PC-9 (cell line): ENCODE data around the gene STX2. TPM values are rescaled to one million over a fixed set of nuclear protein-coding genes. Genes with fewer than 3 reads are reported as not detected.

Source experiments
- BruUV-seq: library from RNA; stranded (reverse); fragments of 400-500 nt; replicated peaks from 2 replicates; lab custom pipeline; 2021; lab: Mats Ljungman, UMichigan
- CTCF ChIA-PET: fragments of 300-600 bp; sonication (Branson Sonifier 250); formaldehyde crosslinking; loops from one replicate; lab custom pipeline; 2022; ENCODE audit warnings: antibody characterized with exemption; lab: Charles Lee
- POLR2A ChIA-PET: fragments of 300-600 bp; sonication (Branson Sonifier 250); formaldehyde crosslinking; loops from one replicate; lab custom pipeline; 2022; ENCODE audit warnings: antibody characterized with exemption; ENCODE audit not compliant: unreplicated experiment; lab: Charles Lee
- DNase-seq, 2 experiments: peaks; one replicate each; pipeline versions ENCODE4 v3.0.0 to v3.0.0-alpha.2; 2015 to 2022; ENCODE audit warnings: mixed read lengths in 1 of 2
- H2AFZ ChIP-seq: fragments of 200-600 bp; sonication (generic); 2 replicates; pipeline ENCODE4 v1.8.1; 2017; ENCODE audit warnings: antibody characterized with exemption
- H3F3A ChIP-seq: fragments of 200-600 bp; sonication (generic); 2 replicates; pipeline ENCODE4 v1.8.1; 2017; ENCODE audit warnings: antibody characterized with exemption, mild to moderate bottlenecking, low read depth; ENCODE audit not compliant: insufficient read depth
- H3K27ac ChIP-seq: fragments of 200-600 bp; sonication (generic); 2 replicates; pipeline ENCODE4 v1.6.1; 2016; ENCODE audit warnings: mixed run types
- H3K27me3 ChIP-seq: fragments of 200-600 bp; sonication (generic); 2 replicates; pipeline ENCODE4 v1.6.1; 2016; ENCODE audit warnings: low read depth, mixed run types; ENCODE audit not compliant: insufficient read depth
- H3K36me3 ChIP-seq: fragments of 200-600 bp; sonication (generic); 2 replicates; pipeline ENCODE4 v1.6.1; 2016; ENCODE audit warnings: low read depth, mixed run types
- H3K4me1 ChIP-seq: fragments of 200-600 bp; sonication (generic); replicated peaks from 2 replicates; pipeline ENCODE4 v1.6.1; 2016; ENCODE audit warnings: mixed run types; ENCODE audit not compliant: insufficient read depth
- H3K4me2 ChIP-seq: fragments of 200-600 bp; sonication (generic); 2 replicates; pipeline ENCODE4 v1.6.1; 2017; ENCODE audit warnings: mixed run types
- H3K4me3 ChIP-seq: fragments of 200-600 bp; sonication (generic); 2 replicates; pipeline ENCODE4 v1.6.1; 2016; ENCODE audit warnings: mixed run types
- H3K79me2 ChIP-seq: fragments of 200-600 bp; sonication (generic); 2 replicates; pipeline ENCODE4 v1.6.1; 2017; ENCODE audit warnings: low read depth, mixed run types
- H3K9me2 ChIP-seq: fragments of 200-600 bp; sonication (generic); 2 replicates; pipeline ENCODE4 v1.8.1; 2017; ENCODE audit warnings: mild to moderate bottlenecking; ENCODE audit not compliant: insufficient read depth
- H3K9me3 ChIP-seq: fragments of 200-600 bp; sonication (generic); 2 replicates; pipeline ENCODE4 v1.8.1; 2016; ENCODE audit warnings: low read depth; ENCODE audit not compliant: insufficient read depth
- H4K20me1 ChIP-seq: fragments of 200-600 bp; sonication (generic); 2 replicates; pipeline ENCODE4 v1.8.1; 2017; ENCODE audit not compliant: insufficient read depth
- EZH2 ChIP-seq: fragments of 200-600 bp; sonication (generic); IDR thresholded peaks from 2 replicates; pipeline ENCODE4 v1.8.0; 2017; ENCODE audit warnings: antibody characterized with exemption, low read depth
- intact Hi-C: fragments of 100-400 bp; cut with micrococcal nuclease; formaldehyde crosslinking; loops from one replicate; pipeline ENCODE4 v1.10.0; 2022; ENCODE audit not compliant: unreplicated experiment
- total RNA-seq: library from RNA; stranded (reverse); gene quantifications from 2 replicates; pipeline ENCODE4 v1.2.3, GENCODE V29; 2021
- TF ChIP-seq, protein P1 (sequence below): fragments of 200-600 bp; sonication (generic); conservative IDR thresholded peaks from 2 replicates; pipeline ENCODE4 v1.6.1; 2017; ENCODE audit warnings: mixed run types, antibody characterized with exemption, mild to moderate bottlenecking, moderate library complexity

Gene STX2
- total RNA-seq, 1 experiment from 2014 or later: 9.7 TPM

DNA sequence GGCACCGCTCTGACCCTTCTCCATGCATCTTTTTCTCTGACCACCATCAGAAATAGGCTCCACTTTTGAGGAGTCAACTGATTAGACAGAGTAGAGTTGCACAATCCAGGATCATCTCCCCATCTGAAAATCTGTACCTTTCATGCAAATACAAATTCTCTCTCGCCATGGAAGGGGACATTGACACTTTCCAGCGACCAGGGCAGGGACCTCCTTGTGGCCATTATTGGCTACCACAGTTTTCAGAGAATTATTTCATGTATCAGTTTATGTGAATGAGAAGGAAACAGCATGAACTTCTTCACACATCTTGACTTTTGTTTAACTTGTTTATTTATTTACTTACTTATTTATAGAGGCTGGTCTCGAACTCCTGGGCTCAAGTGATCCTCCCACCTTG is 19.0 kb upstream of the STX2 start:
- DNase-seq: no peak
- H3K9me3 ChIP-seq: no peaks in the 10 kb centered on the region; the same call in 1 of the 2 replicates
- H3K27me3 ChIP-seq: no peaks in the 10 kb centered on the region
- no peaks in the 10 kb centered on the region for H3K36me3 ChIP-seq
- TF ChIP-seq, protein P1, sequence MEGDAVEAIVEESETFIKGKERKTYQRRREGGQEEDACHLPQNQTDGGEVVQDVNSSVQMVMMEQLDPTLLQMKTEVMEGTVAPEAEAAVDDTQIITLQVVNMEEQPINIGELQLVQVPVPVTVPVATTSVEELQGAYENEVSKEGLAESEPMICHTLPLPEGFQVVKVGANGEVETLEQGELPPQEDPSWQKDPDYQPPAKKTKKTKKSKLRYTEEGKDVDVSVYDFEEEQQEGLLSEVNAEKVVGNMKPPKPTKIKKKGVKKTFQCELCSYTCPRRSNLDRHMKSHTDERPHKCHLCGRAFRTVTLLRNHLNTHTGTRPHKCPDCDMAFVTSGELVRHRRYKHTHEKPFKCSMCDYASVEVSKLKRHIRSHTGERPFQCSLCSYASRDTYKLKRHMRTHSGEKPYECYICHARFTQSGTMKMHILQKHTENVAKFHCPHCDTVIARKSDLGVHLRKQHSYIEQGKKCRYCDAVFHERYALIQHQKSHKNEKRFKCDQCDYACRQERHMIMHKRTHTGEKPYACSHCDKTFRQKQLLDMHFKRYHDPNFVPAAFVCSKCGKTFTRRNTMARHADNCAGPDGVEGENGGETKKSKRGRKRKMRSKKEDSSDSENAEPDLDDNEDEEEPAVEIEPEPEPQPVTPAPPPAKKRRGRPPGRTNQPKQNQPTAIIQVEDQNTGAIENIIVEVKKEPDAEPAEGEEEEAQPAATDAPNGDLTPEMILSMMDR: no peak
- TF ChIP-seq EZH2: no peak
- intact Hi-C loops: no loop called here
- no peak overlapping the region for H2AFZ ChIP-seq
- ChIA-PET CTCF (no interaction called here), POLR2A (interaction anchor here (0.8 kb wide), 1 partner anchor 133 kb away, joined by 4 read pairs; no protein-coding TSS in a partner anchor)
- no peak overlapping the region for H3K4me2 ChIP-seq
- H3K9me2 ChIP-seq: no peaks in the 10 kb centered on the region
- no TSS peak for BruUV-seq
- no peaks in the 10 kb centered on the region for H3K79me2 ChIP-seq
- H3K4me3 ChIP-seq: no peak overlapping the region
- no peak overlapping the region for H3K27ac ChIP-seq
- H3F3A ChIP-seq: no peaks in the 10 kb centered on the region; the same call in 1 of the 2 replicates
- no peaks in the 10 kb centered on the region for H4K20me1 ChIP-seq
- no peaks in the 10 kb centered on the region for H3K4me1 ChIP-seq

DNA sequence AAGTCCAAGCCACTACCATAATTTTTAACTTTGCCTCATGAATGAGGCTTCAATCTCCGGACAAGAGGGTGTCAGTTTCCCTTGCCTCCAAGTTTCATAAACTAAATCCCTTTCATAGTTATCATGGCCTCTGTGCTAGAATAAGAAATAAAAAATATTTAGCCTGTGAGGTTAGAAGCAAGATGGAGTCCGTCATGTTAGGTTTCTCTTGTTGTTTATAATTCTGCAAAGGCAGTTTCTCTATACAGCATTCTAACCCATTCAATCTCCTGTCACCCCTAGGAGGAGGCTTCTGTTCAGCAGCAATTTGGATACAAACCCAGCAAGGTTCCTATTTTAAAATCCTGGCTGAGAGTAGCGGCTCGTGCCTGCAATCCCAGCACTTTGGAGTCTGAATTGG is 17.0 kb upstream of the STX2 start:
- no TSS peak for BruUV-seq
- no peaks in the 10 kb centered on the region for H3K27me3 ChIP-seq
- CTCF ChIA-PET: no interaction called here

DNA sequence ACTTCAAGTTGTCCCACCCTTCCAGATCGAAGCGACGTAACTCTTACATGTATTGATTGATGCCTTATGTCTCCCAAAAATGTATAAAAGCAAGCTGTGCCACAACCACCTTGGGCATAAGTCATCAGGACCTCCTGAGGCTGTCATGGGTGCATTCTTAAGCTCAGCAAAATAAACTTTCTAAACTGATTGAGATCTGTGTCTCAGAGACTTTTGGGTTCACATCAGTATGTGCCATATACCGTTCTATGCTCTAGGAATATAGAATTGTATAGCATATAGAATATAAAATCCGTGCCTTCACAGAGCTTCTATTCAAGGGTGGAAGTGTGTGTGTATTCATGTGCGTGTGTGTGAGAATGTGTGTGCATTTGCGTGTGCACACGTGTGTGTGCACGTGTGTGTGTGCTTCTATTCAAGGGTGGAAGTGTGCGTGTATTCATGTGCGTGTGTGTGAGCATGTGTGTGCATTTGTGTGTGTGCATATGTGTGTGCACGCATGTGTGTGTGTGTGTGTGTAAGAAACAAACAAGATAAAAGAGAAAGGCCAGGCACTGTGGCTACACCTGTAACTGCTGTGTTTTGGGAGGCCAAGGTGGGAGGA is 11.5 kb upstream of the STX2 start:
- H2AFZ ChIP-seq: no peak overlapping the region
- no peak overlapping the region for H3K4me3 ChIP-seq
- peaks cover 20% of the 10 kb centered on the region for H3K4me1 ChIP-seq
- H3K4me2 ChIP-seq: peak overlapping the region; percentile 46
- intact Hi-C loops: no loop called here
- H3K36me3 ChIP-seq: no peaks in the 10 kb centered on the region
- TF ChIP-seq EZH2: no peak
- TF ChIP-seq, protein P1: no peak
- DNase-seq: no peak
- no peaks in the 10 kb centered on the region for H3K9me3 ChIP-seq
- BruUV-seq: no TSS peak
- POLR2A ChIA-PET: interaction anchor here (0.6 to 0.7 kb wide), 2 partner anchors 12 to 18 kb away, joined by 6 to 20 read pairs; no protein-coding TSS in a partner anchor
- no peaks in the 10 kb centered on the region for H3K9me2 ChIP-seq
- peak overlapping the region; percentile 70 for H3K27ac ChIP-seq
- CTCF ChIA-PET: no interaction called here
- no peaks in the 10 kb centered on the region for H3K79me2 ChIP-seq
- H3F3A ChIP-seq: peaks cover 16% of the 10 kb centered on the region; the same call in 1 of the 2 replicates
- H3K27me3 ChIP-seq: no peaks in the 10 kb centered on the region
- H4K20me1 ChIP-seq: no peaks in the 10 kb centered on the region

More for the DNA sequence above, 17.0 kb upstream of the STX2 start:
- POLR2A ChIA-PET: no interaction called here
- H3K9me2 ChIP-seq: no peaks in the 10 kb centered on the region
- H3K4me3 ChIP-seq: no peak overlapping the region
- H3K9me3 ChIP-seq: no peaks in the 10 kb centered on the region; the same call in 1 of the 2 replicates
- H4K20me1 ChIP-seq: no peaks in the 10 kb centered on the region
- DNase-seq: no peak
- H3K4me2 ChIP-seq: no peak overlapping the region
- no peaks in the 10 kb centered on the region for H3K36me3 ChIP-seq
- H3K27ac ChIP-seq: no peak overlapping the region
- intact Hi-C loops: no loop called here
- TF ChIP-seq, protein P1: no peak
- no peak for TF ChIP-seq EZH2
- no peaks in the 10 kb centered on the region for H3K4me1 ChIP-seq
- H3F3A ChIP-seq: no peaks in the 10 kb centered on the region
- no peaks in the 10 kb centered on the region for H3K79me2 ChIP-seq
- H2AFZ ChIP-seq: no peak overlapping the region
